Neuronal stem cell (in vitro differentiated cells): ENCODE measurements around the gene ZBTB7C.
"Not testable (repeated sequence)": the region's sequence is repeated elsewhere in the genome, so short reads cannot be mapped to it uniquely, and the experiment has no call there.

Experiments
- DNase-seq: peaks from one replicate; pipeline ENCODE4 v3.0.0-alpha.2; 2013; ENCODE audit warnings: low spot score
- H2AFZ ChIP-seq: one replicate; pipeline ENCODE4 v1.6.1; 2013; ENCODE audit warnings: mild to moderate bottlenecking, low read length, inconsistent platforms
- H2AK5ac ChIP-seq: 2 replicates; pipeline ENCODE4 v1.6.1; 2013; ENCODE audit warnings: low read depth, mild to moderate bottlenecking, inconsistent platforms, low read length, moderate library complexity, mixed read lengths
- H2BK120ac ChIP-seq: 2 replicates; pipeline ENCODE4 v1.6.1; 2013; ENCODE audit warnings: low read depth, mild to moderate bottlenecking, inconsistent platforms, low read length, moderate library complexity, mixed read lengths
- H2BK12ac ChIP-seq: one replicate; pipeline ENCODE4 v1.6.1; 2013; ENCODE audit warnings: low read length, inconsistent platforms
- H2BK15ac ChIP-seq: 2 replicates; pipeline ENCODE4 v1.6.1; 2013; ENCODE audit warnings: mild to moderate bottlenecking, low read length, inconsistent platforms, mixed read lengths
- H2BK5ac ChIP-seq: one replicate; pipeline ENCODE4 v1.6.1; 2013; ENCODE audit warnings: inconsistent platforms, mild to moderate bottlenecking, low read length, moderate library complexity
- H3K14ac ChIP-seq: one replicate; pipeline ENCODE4 v1.6.1; 2013; ENCODE audit warnings: low read length, inconsistent platforms
- H3K18ac ChIP-seq: 2 replicates; pipeline ENCODE4 v1.6.1; 2013; ENCODE audit warnings: low read length, inconsistent platforms
- H3K23ac ChIP-seq: 2 replicates; pipeline ENCODE4 v1.6.1; 2013; ENCODE audit warnings: low read depth, mild to moderate bottlenecking, mixed read lengths, low read length, inconsistent platforms; ENCODE audit not compliant: poor library complexity
- H3K27ac ChIP-seq: replicated peaks from 3 replicates; pipeline ENCODE4 v1.5.1; 2013; ENCODE audit warnings: low read length, inconsistent platforms
- H3K27me3 ChIP-seq, 3 experiments: 2 replicates each; pipeline ENCODE4 v1.6.1; 2013; ENCODE audit warnings: low read length in 3 of 3, mild to moderate bottlenecking in 2 of 3, inconsistent platforms in 1 of 3, low read depth in 1 of 3, mixed read lengths in 1 of 3, moderate library complexity in 1 of 3; ENCODE audit not compliant: control insufficient read depth in 3 of 3, insufficient read depth in 3 of 3
- H3K36me3 ChIP-seq, 2 donors: replicated peaks in 1 of 2; 2 replicates each; pipeline ENCODE4 v1.6.1; 2013; ENCODE audit warnings: low read length in 2 of 2; ENCODE audit not compliant: control insufficient read depth in 2 of 2, insufficient read depth in 2 of 2
- H3K4ac ChIP-seq: 2 replicates; pipeline ENCODE4 v1.6.1; 2013; ENCODE audit warnings: inconsistent platforms, mild to moderate bottlenecking, low read length, moderate library complexity
- H3K4me1 ChIP-seq, 2 donors: 1 replicate in 1 of 2; 2 replicates in 1 of 2; pipeline ENCODE4 v1.6.1; 2013; ENCODE audit warnings: low read length in 2 of 2, low read depth in 1 of 2; ENCODE audit not compliant: control insufficient read depth in 2 of 2, insufficient read depth in 1 of 2
- H3K4me2 ChIP-seq: one replicate; pipeline ENCODE4 v1.6.1; 2013; ENCODE audit warnings: mild to moderate bottlenecking, low read length, inconsistent platforms; ENCODE audit not compliant: insufficient read depth, poor library complexity, severe bottlenecking
- H3K4me3 ChIP-seq, 2 donors: 2 replicates each; pipeline ENCODE4 v1.5.1; 2013; ENCODE audit warnings: low read length in 2 of 2, mild to moderate bottlenecking in 2 of 2, inconsistent platforms in 1 of 2, moderate library complexity in 1 of 2
- H3K79me1 ChIP-seq: one replicate; pipeline ENCODE4 v1.6.1; 2013; ENCODE audit warnings: low read depth, mild to moderate bottlenecking, inconsistent platforms, low read length, moderate library complexity
- H3K9ac ChIP-seq: one replicate; pipeline ENCODE4 v1.6.1; 2013; ENCODE audit warnings: mild to moderate bottlenecking, low read depth, low read length, inconsistent platforms; ENCODE audit not compliant: poor library complexity
- H3K9me3 ChIP-seq, 2 donors: replicated peaks in 1 of 2; 2 replicates each; pipeline versions ENCODE3 to v1.6.1; 2013; ENCODE audit warnings: low read length in 2 of 2, mild to moderate bottlenecking in 2 of 2, inconsistent platforms in 1 of 2, low read depth in 1 of 2, mixed read lengths in 1 of 2, moderate library complexity in 1 of 2; ENCODE audit not compliant: control insufficient read depth in 2 of 2, insufficient read depth in 1 of 2
- H4K8ac ChIP-seq: one replicate; pipeline ENCODE4 v1.6.1; 2013; ENCODE audit warnings: low read depth, mild to moderate bottlenecking, inconsistent platforms, low read length, moderate library complexity
- H4K91ac ChIP-seq: one replicate; pipeline ENCODE4 v1.6.1; 2013; ENCODE audit warnings: low read length, low read depth, mild to moderate bottlenecking, inconsistent platforms; ENCODE audit not compliant: poor library complexity
- WGBS, 2 donors: extraction: QIAGEN DNeasy Blood & Tissue Kit; methylation state at CpG; one replicate each; pipeline ENCODE4 v1.1.7; 2013; ENCODE audit warnings: missing lambda C conversion rate in 2 of 2, mixed read lengths in 1 of 2; ENCODE audit not compliant: insufficient read length in 2 of 2, insufficient replicate concordance in 1 of 2; ENCODE audit errors: extremely low coverage in 2 of 2; 5-methylcytosine and 5-hydroxymethylcytosine counted together

The ZBTB7C gene

DNA sequence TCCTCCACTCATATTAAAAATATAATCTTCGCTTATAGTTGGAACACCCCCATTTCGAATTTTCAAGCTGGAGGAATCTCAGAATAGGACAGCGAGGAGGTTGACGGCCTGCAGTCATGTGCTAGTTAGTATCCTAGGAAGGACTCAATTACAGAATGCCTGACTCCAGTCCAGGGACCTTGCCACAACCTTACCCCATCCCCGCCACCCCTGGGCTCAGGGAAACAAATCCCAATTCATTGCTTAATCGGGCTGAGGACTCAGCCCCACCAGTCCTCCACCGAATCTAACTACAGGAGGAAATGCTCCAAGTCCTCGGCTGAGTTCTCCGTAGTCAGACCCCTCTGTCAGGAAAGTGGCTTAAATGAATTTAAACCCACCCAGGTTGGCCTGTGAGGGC lies 31.7 kb upstream of the ZBTB7C start:
- H3K36me3 ChIP-seq: no peaks in the 10 kb centered on the region
- no peak overlapping the region for H3K14ac ChIP-seq
- no peak overlapping the region for H3K4me2 ChIP-seq
- H3K79me1 ChIP-seq: no peaks in the 10 kb centered on the region
- no CpG with 5 or more reads among the region's 9 CpGs for WGBS, 2 donors
- DNase-seq: no peak
- H3K23ac ChIP-seq: no peak overlapping the region
- no peak overlapping the region for H2BK120ac ChIP-seq
- no peak overlapping the region for H4K91ac ChIP-seq
- no peak overlapping the region for H3K18ac ChIP-seq
- H3K9me3 ChIP-seq: no peaks in the 10 kb centered on the region
- H3K4ac ChIP-seq: no peak overlapping the region
- no peak overlapping the region for H2AFZ ChIP-seq
- peaks cover 0 to 20% (median 0%) of the 10 kb centered on the region in 3 experiments for H3K27me3 ChIP-seq
- no peak overlapping the region for H3K9ac ChIP-seq
- no peak overlapping the region for H2AK5ac ChIP-seq
- H3K27ac ChIP-seq: no peak overlapping the region
- no peak overlapping the region for H2BK5ac ChIP-seq
- H3K4me1 ChIP-seq: peaks cover 0 to 3% of the 10 kb centered on the region in 2 donors
- no peak overlapping the region for H2BK15ac ChIP-seq
- no peak overlapping the region for H2BK12ac ChIP-seq
- H4K8ac ChIP-seq: no peak overlapping the region
- no peak overlapping the region for H3K4me3 ChIP-seq

DNA sequence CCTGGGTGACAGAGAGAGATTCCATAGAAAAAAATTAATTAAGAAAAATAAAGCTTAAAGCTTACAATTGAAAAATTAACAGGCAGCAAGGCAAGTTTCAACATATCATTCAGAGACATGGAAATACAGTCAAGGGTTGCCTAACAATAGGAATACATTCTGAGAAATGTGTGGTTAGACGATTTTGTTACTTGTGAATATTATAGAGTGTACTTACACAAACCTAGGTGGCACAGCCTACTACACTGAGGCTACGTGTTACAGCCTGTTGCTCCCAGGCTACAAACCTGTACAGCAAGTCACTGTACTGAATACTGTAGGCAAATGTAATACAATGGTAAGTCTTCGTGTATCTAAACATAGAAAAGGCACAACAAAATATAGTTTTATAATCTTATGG lies 27.7 kb upstream of the ZBTB7C start:
- WGBS, 2 donors: no CpG with 5 or more reads among the region's 3 CpGs
- Histone ChIP-seq H3K36me3 (no peaks in the 10 kb centered on the region), H2BK120ac (no peak overlapping the region), H3K27ac (no peak overlapping the region), H3K4me1 (peaks cover 0 to 3% of the 10 kb centered on the region in 2 donors), H3K9me3 (no peaks in the 10 kb centered on the region), H3K27me3 (peaks cover 0 to 9% (median 0%) of the 10 kb centered on the region in 3 experiments), H4K8ac (no peak overlapping the region), H3K4me2 (no peak overlapping the region), H2AK5ac (no peak overlapping the region), H3K18ac (no peak overlapping the region), H3K14ac (no peak overlapping the region), H3K79me1 (no peaks in the 10 kb centered on the region), H3K4me3 (no peak overlapping the region), H3K9ac (no peak overlapping the region), H2AFZ (no peak overlapping the region), H3K23ac (no peak overlapping the region), H4K91ac (no peak overlapping the region), H2BK5ac (no peak overlapping the region), H2BK12ac (no peak overlapping the region), H2BK15ac (no peak overlapping the region), H3K4ac (no peak overlapping the region)
- DNase-seq: no peak

DNA sequence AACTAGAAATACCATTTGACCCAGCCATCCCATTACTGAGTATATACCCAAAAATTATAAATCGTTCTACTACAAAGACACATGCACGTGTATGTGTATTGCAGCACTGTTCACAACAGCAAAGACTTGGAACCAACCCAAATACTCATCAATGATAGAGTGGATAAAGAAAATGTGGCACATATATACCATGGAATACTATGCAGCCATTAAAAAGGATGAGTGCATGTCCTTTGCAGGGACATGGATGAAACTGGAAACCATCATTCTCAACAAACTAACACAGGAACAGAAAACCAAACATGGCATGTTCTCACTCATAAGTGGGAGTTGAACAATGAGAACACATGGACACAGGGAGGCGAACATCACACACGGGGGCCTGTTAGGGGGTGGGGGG lies 25.2 kb upstream of the ZBTB7C start:
- H2BK12ac ChIP-seq, H4K91ac ChIP-seq, H3K9me3 ChIP-seq, DNase-seq, H3K4me1 ChIP-seq, H2AFZ ChIP-seq, H3K4me2 ChIP-seq, H3K36me3 ChIP-seq, H2BK120ac ChIP-seq, H3K27ac ChIP-seq, H3K4me3 ChIP-seq, H2AK5ac ChIP-seq, H3K4ac ChIP-seq, H2BK15ac ChIP-seq, H3K79me1 ChIP-seq, H3K14ac ChIP-seq, H4K8ac ChIP-seq, H2BK5ac ChIP-seq, H3K27me3 ChIP-seq, H3K18ac ChIP-seq, H3K23ac ChIP-seq, H3K9ac ChIP-seq: not testable (repeated sequence)
- WGBS, 2 donors: no CpG with 5 or more reads among the region's 4 CpGs

DNA sequence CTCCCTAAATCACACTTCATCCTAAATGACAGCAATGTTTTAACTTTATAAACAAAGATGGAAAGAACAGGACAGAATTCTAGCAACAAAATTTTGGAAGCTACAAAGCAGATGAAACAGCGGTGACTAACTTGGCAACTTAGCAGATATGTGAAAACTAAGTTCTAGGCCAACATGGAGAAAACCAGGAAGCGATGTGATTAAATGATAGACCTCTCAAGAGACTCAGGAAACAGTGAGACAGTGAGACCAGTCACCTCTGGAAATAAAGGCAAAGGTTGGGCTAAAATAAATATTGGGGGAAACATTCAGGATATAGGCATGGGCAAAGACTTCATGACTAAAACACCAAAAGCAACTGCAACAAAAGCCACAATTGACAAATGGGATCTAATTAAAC lies 24.4 kb upstream of the ZBTB7C start:
- no peaks in the 10 kb centered on the region for H3K36me3 ChIP-seq
- H3K79me1 ChIP-seq: no peaks in the 10 kb centered on the region
- H3K4me2 ChIP-seq: no peak overlapping the region
- H3K4me3 ChIP-seq: no peak overlapping the region
- H2BK120ac ChIP-seq: no peak overlapping the region
- no CpG with 5 or more reads among the region's 2 CpGs for WGBS, 2 donors
- no peak overlapping the region for H3K23ac ChIP-seq
- H2BK12ac ChIP-seq: no peak overlapping the region
- H3K27ac ChIP-seq: no peak overlapping the region
- H2BK5ac ChIP-seq: no peak overlapping the region
- no peak overlapping the region for H2AFZ ChIP-seq
- no peak for DNase-seq
- no peak overlapping the region for H4K8ac ChIP-seq
- no peak overlapping the region for H4K91ac ChIP-seq
- no peak overlapping the region for H3K4ac ChIP-seq
- H3K27me3 ChIP-seq: no peaks in the 10 kb centered on the region
- H3K14ac ChIP-seq: no peak overlapping the region
- H3K9ac ChIP-seq: no peak overlapping the region
- H2BK15ac ChIP-seq: no peak overlapping the region
- no peak overlapping the region for H3K18ac ChIP-seq
- peaks cover 0 to 2% of the 10 kb centered on the region in 2 donors for H3K4me1 ChIP-seq
- H3K9me3 ChIP-seq: no peaks in the 10 kb centered on the region
- H2AK5ac ChIP-seq: no peak overlapping the region
